ENCODE data around the gene MBTPS1. TPM values are rescaled to one million over a fixed set of nuclear protein-coding genes. Genes with fewer than 3 reads are reported as not detected.

MBTPS1 gene
- total and polyA plus RNA-seq, 4 donors: 21.1 to 65.0 (median 30.8) TPM

DNA sequence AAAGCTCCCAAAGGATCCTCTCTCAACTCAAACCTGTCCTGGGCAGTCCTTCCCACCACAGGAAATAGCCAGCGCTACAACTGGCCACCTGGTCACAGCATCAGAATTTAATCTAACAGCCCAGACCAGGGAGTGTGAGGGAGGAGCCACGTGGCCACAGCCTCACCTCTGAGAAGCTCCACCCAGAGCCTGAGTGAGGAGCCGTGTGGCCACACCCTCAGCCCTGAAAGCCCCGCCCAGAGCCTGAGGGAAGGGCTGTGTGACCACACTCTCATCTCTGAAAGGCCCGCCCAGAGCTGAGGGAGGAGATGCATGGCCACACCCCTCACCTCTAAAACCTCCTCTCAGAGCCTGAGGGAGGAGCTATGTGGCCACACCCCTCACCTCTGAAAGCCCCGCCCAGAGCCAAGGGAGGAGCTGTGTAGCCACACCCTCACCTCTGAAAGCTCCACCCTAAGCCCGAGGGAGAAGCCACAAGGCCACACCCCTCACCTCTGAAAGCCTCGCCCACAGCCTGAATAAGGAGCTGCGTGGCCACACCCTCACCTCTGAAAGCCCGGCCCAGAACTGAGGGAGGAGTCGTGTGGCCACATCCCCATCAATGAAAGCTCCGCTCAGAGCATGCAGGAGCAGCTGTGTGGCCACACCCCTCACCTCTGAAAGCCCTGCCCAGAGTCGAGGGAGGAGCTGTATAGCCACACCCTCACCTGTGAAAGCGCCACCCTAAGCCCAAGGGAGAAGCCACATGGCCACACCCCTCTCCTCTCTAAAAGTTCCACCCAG lies 102.8 kb downstream of the MBTPS1 start:
- DNase-seq (ENCODE audit: low spot score): peak; percentile 49
- Histone ChIP-seq H3K27ac (ENCODE audit: low read depth in 1 of 2, low read length in 2 of 2) (no peak overlapping the region), H3K9ac (ENCODE audit: low read depth in 1 of 2, low read length in 2 of 2) (no peak overlapping the region), H3K4me1 (ENCODE audit: control insufficient read depth in 4 of 4, insufficient read depth in 4 of 4, low read length in 3 of 4) (no peaks in the 10 kb centered on the region), H3K9me3 (ENCODE audit: control insufficient read depth in 4 of 4, low read length in 3 of 4) (peaks cover 0 to 4% (median 0%) of the 10 kb centered on the region in 4 donors), H3K27me3 (ENCODE audit: control insufficient read depth in 4 of 4, insufficient read depth in 4 of 4, low read length in 3 of 4) (no peaks in the 10 kb centered on the region), H3K4me3 (ENCODE audit: low read depth in 1 of 3, low read length in 3 of 3) (no peak overlapping the region), H3K36me3 (ENCODE audit: control insufficient read depth in 4 of 4, insufficient read depth in 3 of 4, low read depth in 1 of 4, low read length in 3 of 4) (no peaks in the 10 kb centered on the region)
- WGBS: 16% methylated on average over 14 of the region's 14 CpGs
- TF ChIP-seq, protein P1, sequence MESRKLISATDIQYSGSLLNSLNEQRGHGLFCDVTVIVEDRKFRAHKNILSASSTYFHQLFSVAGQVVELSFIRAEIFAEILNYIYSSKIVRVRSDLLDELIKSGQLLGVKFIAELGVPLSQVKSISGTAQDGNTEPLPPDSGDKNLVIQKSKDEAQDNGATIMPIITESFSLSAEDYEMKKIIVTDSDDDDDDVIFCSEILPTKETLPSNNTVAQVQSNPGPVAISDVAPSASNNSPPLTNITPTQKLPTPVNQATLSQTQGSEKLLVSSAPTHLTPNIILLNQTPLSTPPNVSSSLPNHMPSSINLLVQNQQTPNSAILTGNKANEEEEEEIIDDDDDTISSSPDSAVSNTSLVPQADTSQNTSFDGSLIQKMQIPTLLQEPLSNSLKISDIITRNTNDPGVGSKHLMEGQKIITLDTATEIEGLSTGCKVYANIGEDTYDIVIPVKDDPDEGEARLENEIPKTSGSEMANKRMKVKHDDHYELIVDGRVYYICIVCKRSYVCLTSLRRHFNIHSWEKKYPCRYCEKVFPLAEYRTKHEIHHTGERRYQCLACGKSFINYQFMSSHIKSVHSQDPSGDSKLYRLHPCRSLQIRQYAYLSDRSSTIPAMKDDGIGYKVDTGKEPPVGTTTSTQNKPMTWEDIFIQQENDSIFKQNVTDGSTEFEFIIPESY (IDR thresholded peaks at IDR 0.05): no peak
- TF ChIP-seq SP1 (IDR thresholded peaks at IDR 0.05) (peak; percentile 53), FOXA2 (IDR thresholded peaks at IDR 0.05) (no peak), HNF4A (conservative IDR thresholded peaks at IDR 0.05) (no peak)

DNA sequence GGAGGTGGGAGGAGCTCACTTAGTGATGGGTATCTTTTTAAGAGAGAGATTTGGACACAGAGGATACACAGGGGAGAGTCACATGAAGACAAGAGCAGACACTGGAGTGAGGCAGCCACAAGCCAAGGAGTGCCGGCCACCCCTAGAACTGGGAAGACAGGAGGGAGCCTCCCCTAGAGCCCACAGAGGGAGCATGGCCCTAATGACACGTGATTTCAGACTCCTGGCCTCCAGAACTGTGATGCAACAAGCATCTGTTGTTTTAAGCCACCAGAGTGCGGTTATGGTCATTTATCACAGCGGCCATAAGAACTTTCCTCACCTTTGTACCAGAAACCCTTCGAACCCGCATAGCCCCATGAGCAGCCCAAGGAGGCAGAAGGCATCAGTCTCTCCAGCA lies 107.5 kb downstream of the MBTPS1 start:
- Histone ChIP-seq H3K9me3 (ENCODE audit: control insufficient read depth in 4 of 4, low read length in 3 of 4) (no peaks in the 10 kb centered on the region), H3K4me3 (ENCODE audit: low read depth in 1 of 3, low read length in 3 of 3) (no peak overlapping the region), H3K36me3 (ENCODE audit: control insufficient read depth in 4 of 4, insufficient read depth in 3 of 4, low read depth in 1 of 4, low read length in 3 of 4) (no peaks in the 10 kb centered on the region), H3K27me3 (ENCODE audit: control insufficient read depth in 4 of 4, insufficient read depth in 4 of 4, low read length in 3 of 4) (no peaks in the 10 kb centered on the region), H3K9ac (ENCODE audit: low read depth in 1 of 2, low read length in 2 of 2) (no peak overlapping the region), H3K4me1 (ENCODE audit: control insufficient read depth in 4 of 4, insufficient read depth in 4 of 4, low read length in 3 of 4) (no peaks in the 10 kb centered on the region), H3K27ac (ENCODE audit: low read depth in 1 of 2, low read length in 2 of 2) (no peak overlapping the region)
- 77% methylated on average over 6 of the region's 6 CpGs for WGBS
- DNase-seq (ENCODE audit: low spot score): no peak
- TF ChIP-seq RXRA (IDR thresholded peaks at IDR 0.05) (no peak), YY1 (IDR thresholded peaks at IDR 0.05) (no peak), FOXA1 (IDR thresholded peaks at IDR 0.05) (no peak)
- TF ChIP-seq, protein P1 (IDR thresholded peaks at IDR 0.05): no peak
- TF ChIP-seq, protein P2, sequence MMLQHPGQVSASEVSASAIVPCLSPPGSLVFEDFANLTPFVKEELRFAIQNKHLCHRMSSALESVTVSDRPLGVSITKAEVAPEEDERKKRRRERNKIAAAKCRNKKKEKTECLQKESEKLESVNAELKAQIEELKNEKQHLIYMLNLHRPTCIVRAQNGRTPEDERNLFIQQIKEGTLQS (IDR thresholded peaks at IDR 0.05): no peak
- TF ChIP-seq, protein P3, sequence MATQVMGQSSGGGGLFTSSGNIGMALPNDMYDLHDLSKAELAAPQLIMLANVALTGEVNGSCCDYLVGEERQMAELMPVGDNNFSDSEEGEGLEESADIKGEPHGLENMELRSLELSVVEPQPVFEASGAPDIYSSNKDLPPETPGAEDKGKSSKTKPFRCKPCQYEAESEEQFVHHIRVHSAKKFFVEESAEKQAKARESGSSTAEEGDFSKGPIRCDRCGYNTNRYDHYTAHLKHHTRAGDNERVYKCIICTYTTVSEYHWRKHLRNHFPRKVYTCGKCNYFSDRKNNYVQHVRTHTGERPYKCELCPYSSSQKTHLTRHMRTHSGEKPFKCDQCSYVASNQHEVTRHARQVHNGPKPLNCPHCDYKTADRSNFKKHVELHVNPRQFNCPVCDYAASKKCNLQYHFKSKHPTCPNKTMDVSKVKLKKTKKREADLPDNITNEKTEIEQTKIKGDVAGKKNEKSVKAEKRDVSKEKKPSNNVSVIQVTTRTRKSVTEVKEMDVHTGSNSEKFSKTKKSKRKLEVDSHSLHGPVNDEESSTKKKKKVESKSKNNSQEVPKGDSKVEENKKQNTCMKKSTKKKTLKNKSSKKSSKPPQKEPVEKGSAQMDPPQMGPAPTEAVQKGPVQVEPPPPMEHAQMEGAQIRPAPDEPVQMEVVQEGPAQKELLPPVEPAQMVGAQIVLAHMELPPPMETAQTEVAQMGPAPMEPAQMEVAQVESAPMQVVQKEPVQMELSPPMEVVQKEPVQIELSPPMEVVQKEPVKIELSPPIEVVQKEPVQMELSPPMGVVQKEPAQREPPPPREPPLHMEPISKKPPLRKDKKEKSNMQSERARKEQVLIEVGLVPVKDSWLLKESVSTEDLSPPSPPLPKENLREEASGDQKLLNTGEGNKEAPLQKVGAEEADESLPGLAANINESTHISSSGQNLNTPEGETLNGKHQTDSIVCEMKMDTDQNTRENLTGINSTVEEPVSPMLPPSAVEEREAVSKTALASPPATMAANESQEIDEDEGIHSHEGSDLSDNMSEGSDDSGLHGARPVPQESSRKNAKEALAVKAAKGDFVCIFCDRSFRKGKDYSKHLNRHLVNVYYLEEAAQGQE (IDR thresholded peaks at IDR 0.05): no peak
- TF ChIP-seq, protein P4, sequence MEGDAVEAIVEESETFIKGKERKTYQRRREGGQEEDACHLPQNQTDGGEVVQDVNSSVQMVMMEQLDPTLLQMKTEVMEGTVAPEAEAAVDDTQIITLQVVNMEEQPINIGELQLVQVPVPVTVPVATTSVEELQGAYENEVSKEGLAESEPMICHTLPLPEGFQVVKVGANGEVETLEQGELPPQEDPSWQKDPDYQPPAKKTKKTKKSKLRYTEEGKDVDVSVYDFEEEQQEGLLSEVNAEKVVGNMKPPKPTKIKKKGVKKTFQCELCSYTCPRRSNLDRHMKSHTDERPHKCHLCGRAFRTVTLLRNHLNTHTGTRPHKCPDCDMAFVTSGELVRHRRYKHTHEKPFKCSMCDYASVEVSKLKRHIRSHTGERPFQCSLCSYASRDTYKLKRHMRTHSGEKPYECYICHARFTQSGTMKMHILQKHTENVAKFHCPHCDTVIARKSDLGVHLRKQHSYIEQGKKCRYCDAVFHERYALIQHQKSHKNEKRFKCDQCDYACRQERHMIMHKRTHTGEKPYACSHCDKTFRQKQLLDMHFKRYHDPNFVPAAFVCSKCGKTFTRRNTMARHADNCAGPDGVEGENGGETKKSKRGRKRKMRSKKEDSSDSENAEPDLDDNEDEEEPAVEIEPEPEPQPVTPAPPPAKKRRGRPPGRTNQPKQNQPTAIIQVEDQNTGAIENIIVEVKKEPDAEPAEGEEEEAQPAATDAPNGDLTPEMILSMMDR (IDR thresholded peaks at IDR 0.05; ENCODE audit: low read depth, low read length, missing input control): no peak

Data from liver (tissue), 9 donors.